ENCODE measurements around the gene GALNT10. TPM values are rescaled to one million over a fixed set of nuclear protein-coding genes. Genes with fewer than 3 reads are reported as not detected.

The GALNT10 gene
- total and polyA plus RNA-seq, 2 donors from 2014 or later: 13.0 to 44.3 TPM

- H3K27ac ChIP-seq (ENCODE audit: low read depth in 2 of 2, low read length in 2 of 2): no peak overlapping the region
- FAIRE-seq: no peak
- H3K27me3 ChIP-seq (ENCODE audit: control insufficient read depth, insufficient read depth, low read length): peaks cover 2% of the 10 kb centered on the region
- H3K4me1 ChIP-seq (ENCODE audit: control insufficient read depth in 2 of 3, insufficient read depth in 2 of 3, low read depth in 1 of 3, low read length in 3 of 3): peaks cover 0 to 15% (median 5%) of the 10 kb centered on the region in 3 donors
- peak overlapping the region; percentile 1 to 31 (median 29) for H3K9ac ChIP-seq (ENCODE audit: low read length in 3 of 3)
- H3K36me3 ChIP-seq (ENCODE audit: control insufficient read depth in 2 of 3, insufficient read depth in 3 of 3, low read length in 3 of 3): no peaks in the 10 kb centered on the region
- peak; percentile 37 to 75 (median 48) for DNase-seq
- peak overlapping the region; percentile 66 to 84 (median 70) for H3K4me3 ChIP-seq (ENCODE audit: low read length in 3 of 3)
- no peaks in the 10 kb centered on the region for H3K9me3 ChIP-seq (ENCODE audit: control insufficient read depth in 2 of 3, insufficient read depth in 1 of 3, low read length in 3 of 3)
- no peak for TF ChIP-seq CTCF (IDR thresholded peaks at IDR 0.05; ENCODE audit: borderline replicate concordance, extremely low read depth, insufficient read depth)
- intact Hi-C loops (cut with DNase I): loop anchor here (10.0 kb wide), 1 partner anchor 215 kb away; no protein-coding TSS in a partner anchor
These were observed 1.2 kb upstream of the GALNT10 start for GRCh38 chr5:154189256-154189818.

GRCh38 chr5:154189819-154190594, 526 bp upstream of the GALNT10 start:
- peak; percentile 15 for TF ChIP-seq CTCF (IDR thresholded peaks at IDR 0.05; ENCODE audit: borderline replicate concordance, extremely low read depth, insufficient read depth)
- Histone ChIP-seq H3K27me3 (ENCODE audit: control insufficient read depth, insufficient read depth, low read length) (peaks cover 2% of the 10 kb centered on the region), H3K4me1 (ENCODE audit: control insufficient read depth in 2 of 3, insufficient read depth in 2 of 3, low read depth in 1 of 3, low read length in 3 of 3) (peaks cover 0 to 15% (median 5%) of the 10 kb centered on the region in 3 donors), H3K9me3 (ENCODE audit: control insufficient read depth in 2 of 3, insufficient read depth in 1 of 3, low read length in 3 of 3) (no peaks in the 10 kb centered on the region), H3K36me3 (ENCODE audit: control insufficient read depth in 2 of 3, insufficient read depth in 3 of 3, low read length in 3 of 3) (no peaks in the 10 kb centered on the region), H3K4me3 (ENCODE audit: low read length in 3 of 3) (peak overlapping the region; percentile 66 to 84 (median 70)), H3K9ac (ENCODE audit: low read length in 3 of 3) (peak overlapping the region; percentile 23 to 31 (median 29)), H3K27ac (ENCODE audit: low read depth in 2 of 2, low read length in 2 of 2) (peak overlapping the region in 1 of 2 donors; percentile 64)
- peak; percentile 78 to 95 (median 86) for DNase-seq
- no peak for FAIRE-seq
- intact Hi-C loops (cut with DNase I): loop anchor here (10.0 kb wide), 1 partner anchor 215 kb away; no protein-coding TSS in a partner anchor

- H3K27me3 ChIP-seq (ENCODE audit: control insufficient read depth, insufficient read depth, low read length): peaks cover 2% of the 10 kb centered on the region
- no peak for TF ChIP-seq CTCF (IDR thresholded peaks at IDR 0.05; ENCODE audit: borderline replicate concordance, extremely low read depth, insufficient read depth)
- DNase-seq: peak in 2 of 5 donors; percentile 36 to 52
- H3K4me3 ChIP-seq (ENCODE audit: low read length in 3 of 3): peak overlapping the region in 2 of 3 donors; percentile 33 to 78
- peaks cover 0 to 15% (median 5%) of the 10 kb centered on the region in 3 donors for H3K4me1 ChIP-seq (ENCODE audit: control insufficient read depth in 2 of 3, insufficient read depth in 2 of 3, low read depth in 1 of 3, low read length in 3 of 3)
- H3K36me3 ChIP-seq (ENCODE audit: control insufficient read depth in 2 of 3, insufficient read depth in 3 of 3, low read length in 3 of 3): no peaks in the 10 kb centered on the region
- no peak for FAIRE-seq
- no peak overlapping the region for H3K9ac ChIP-seq (ENCODE audit: low read length in 3 of 3)
- intact Hi-C loops (cut with DNase I): no loop called here
- no peak overlapping the region for H3K27ac ChIP-seq (ENCODE audit: low read depth in 2 of 2, low read length in 2 of 2)
- H3K9me3 ChIP-seq (ENCODE audit: control insufficient read depth in 2 of 3, insufficient read depth in 1 of 3, low read length in 3 of 3): no peaks in the 10 kb centered on the region
These were observed 1.1 kb downstream of the GALNT10 start for GRCh38 chr5:154191467-154192261.
